ENCODE data around the gene PFDN2. TPM values are rescaled to one million over a fixed set of nuclear protein-coding genes. Genes with fewer than 3 reads are reported as not detected.

Gene PFDN2
- total and polyA plus RNA-seq, 10 of the 15 experiments (the other 5 are each of a cell fraction or from before 2014, with no cell fraction given), result 30.0 to 141 (median 80.5) TPM

- Histone ChIP-seq H3K27me3 (replicated peaks in 1 of 2; ENCODE audit: control insufficient read depth in 2 of 2, insufficient read depth in 2 of 2, low read length in 1 of 2) (no peaks in the 10 kb centered on the region), H3K4me2 (ENCODE audit: control insufficient read depth, insufficient read depth) (peak overlapping the region; percentile 97), H4K20me1 (ENCODE audit: control insufficient read depth, insufficient read depth) (no peaks in the 10 kb centered on the region), H3K9ac (ENCODE audit: control insufficient read depth, insufficient read depth, low read length) (peak overlapping the region; percentile 89), H3K4me3 (peak overlapping the region; percentile 83), H3K9me3 (replicated peaks; ENCODE audit: control insufficient read depth, insufficient read depth, low read length) (no peaks in the 10 kb centered on the region), H3K36me3 (ENCODE audit: control insufficient read depth in 2 of 2, insufficient read depth in 2 of 2, low read length in 1 of 2) (peaks cover 0 to 15% of the 10 kb centered on the region in 2 experiments), H3K79me2 (ENCODE audit: control insufficient read depth, insufficient read depth, low read length) (peaks cover 14% of the 10 kb centered on the region), H3K4me1 (ENCODE audit: control insufficient read depth, insufficient read depth, low read length) (peaks cover 15% of the 10 kb centered on the region), H2AFZ (ENCODE audit: control insufficient read depth, low read depth, low read length) (peak overlapping the region; percentile 82), H3K27ac (ENCODE audit: control insufficient read depth, insufficient read depth) (peak overlapping the region; percentile 68)
- ChIA-PET POLR2A (no interaction called here), SMC1A (ENCODE audit: uncharacterized antibody, unreplicated experiment) (no interaction called here), RAD21 (ENCODE audit: unreplicated experiment) (no interaction called here), CTCF (no interaction called here)
- intact Hi-C loops (cut with micrococcal nuclease; ENCODE audit: unreplicated experiment), result no loop called here
- WGBS (ENCODE audit: insufficient coverage, insufficient replicate concordance, low lambda C conversion rate, missing lambda C conversion rate), result 19% methylated on average over 11 of the region's 11 CpGs
- DNase-seq (ENCODE audit: low read depth, low spot score), result no peak
- TF ChIP-seq HDGF (IDR thresholded peaks at IDR 0.05), result peak; percentile 20; the same call in 1 of the 2 replicates
- no peak for TF ChIP-seq TCF7 (IDR thresholded peaks at IDR 0.05; ENCODE audit: borderline replicate concordance)
- 0 out of 2 replicates have a peak, but pooled peaks have one; percentile 7 for TF ChIP-seq NR2F1 (conservative IDR thresholded peaks at IDR 0.05)
- TF ChIP-seq ZBTB11 (CRISPR knock-in tag; IDR thresholded peaks at IDR 0.05), result 0 out of 2 replicates have a peak, but pooled peaks have one; percentile 16
- FAIRE-seq, result no peak
- ATAC-seq, result no peak
- in situ Hi-C loops (cut with MboI), result no loop called here
- BruUV-seq (replicated peaks), result no TSS peak
Measured at GRCh38 chr1:161159913-161160243, 42.0 kb upstream of the PFDN2 start.
